T47D (cell line): ENCODE results near the gene CCNJ.

Experiments used
- DNase-seq, 2 experiments: peaks; one replicate each; pipeline versions ENCODE4 v3.0.0 to v3.0.0-alpha.2; 2011 to 2012; ENCODE audit warnings: low read depth in 1 of 2, low spot score in 1 of 2
- JUND ChIP-seq: IDR thresholded peaks from 2 replicates; pipeline ENCODE4 v1.6.1; 2012; ENCODE audit warnings: low read depth
- in situ Hi-C: cut with HindIII; loops from 2 replicates; pipeline ENCODE4 v1.10.0; 2016; ENCODE audit warnings: low sequenced_read_pairs, low pct_unique_long_range_greater_than_20kb

The CCNJ gene

GRCh38 chr10:96075977-96076376 lies 32.6 kb downstream of the CCNJ start:
- no peak for TF ChIP-seq JUND
- no peak for DNase-seq
- in situ Hi-C loops, result no loop called here

- no peak for TF ChIP-seq JUND
- in situ Hi-C loops, result no loop called here
- DNase-seq, result no peak
Measured at GRCh38 chr10:96077156-96077555, 33.8 kb downstream of the CCNJ start.

- DNase-seq, result no peak
- in situ Hi-C loops, result no loop called here
- no peak for TF ChIP-seq JUND
Measured at GRCh38 chr10:96082153-96082552, 38.8 kb downstream of the CCNJ start.

- TF ChIP-seq JUND, result no peak
- no peak for DNase-seq
- in situ Hi-C loops, result no loop called here
Measured at GRCh38 chr10:96082748-96083147, 39.4 kb downstream of the CCNJ start.

GRCh38 chr10:96089116-96089515 lies 45.7 kb downstream of the CCNJ start:
- no peak for DNase-seq
- TF ChIP-seq JUND, result no peak
- in situ Hi-C loops, result no loop called here

- peak; percentile 75 to 98 for DNase-seq
- in situ Hi-C loops, result no loop called here
- no peak for TF ChIP-seq JUND
Measured at GRCh38 chr10:96089670-96090462, 46.5 kb downstream of the CCNJ start.

- TF ChIP-seq JUND, result no peak
- no peak for DNase-seq
- in situ Hi-C loops, result no loop called here
Measured at GRCh38 chr10:96090463-96090800, 47.0 kb downstream of the CCNJ start.

- in situ Hi-C loops, result no loop called here
- no peak for DNase-seq
- TF ChIP-seq JUND, result no peak
Measured at GRCh38 chr10:96092999-96093767, 49.8 kb downstream of the CCNJ start.

GRCh38 chr10:96093948-96094347 lies 50.6 kb downstream of the CCNJ start:
- no peak for TF ChIP-seq JUND
- DNase-seq, result no peak
- in situ Hi-C loops, result no loop called here

- no peak for DNase-seq
- no peak for TF ChIP-seq JUND
- in situ Hi-C loops, result no loop called here
Measured at GRCh38 chr10:96096958-96097357, 53.6 kb downstream of the CCNJ start.

- no peak for DNase-seq
- in situ Hi-C loops, result no loop called here
- TF ChIP-seq JUND, result no peak
Measured at GRCh38 chr10:96097865-96098264, 54.5 kb downstream of the CCNJ start.

GRCh38 chr10:96107623-96108038 lies 64.2 kb downstream of the CCNJ start:
- in situ Hi-C loops, result no loop called here
- no peak for TF ChIP-seq JUND
- DNase-seq, result no peak
